K562 (cell line): Measurements from ENCODE around the gene MTERF2. TPM values are rescaled to one million over a fixed set of nuclear protein-coding genes. Genes with fewer than 3 reads are reported as not detected.

ENCODE experiments used
- CEBPB ChIP-seq: fragments of 450-650 bp; IDR thresholded peaks from 2 replicates; pipeline ENCODE4 v1.6.1; 2016; ENCODE audit warnings: missing genetic modification characterization, missing compliant biosample characterization
- DMBX1 ChIP-seq: fragments of 250-450 bp; sonication (Bioruptor Pico); IDR thresholded peaks from 2 replicates; pipeline ENCODE4 v1.8.0; 2022; ENCODE audit warnings: inconsistent platforms, mild to moderate bottlenecking, moderate library complexity, borderline replicate concordance
- EHMT2 ChIP-seq: fragments of 450-650 bp; IDR thresholded peaks from 2 replicates; pipeline ENCODE4 v1.6.1; 2018; ENCODE audit warnings: antibody characterized with exemption
- GMEB1 ChIP-seq: fragments of 250-450 bp; sonication (Bioruptor Pico); IDR thresholded peaks from 2 replicates; pipeline ENCODE4 v1.4.0; 2020; ENCODE audit warnings: mild to moderate bottlenecking
- GTF2A2 ChIP-seq: IDR thresholded peaks from 2 replicates; pipeline ENCODE4 v1.6.1; 2016; ENCODE audit warnings: mild to moderate bottlenecking, missing genetic modification characterization, missing compliant biosample characterization
- JUND ChIP-seq, 2 experiments: IDR thresholded peaks; 2 replicates in 1 of 2; 3 replicates in 1 of 2; pipeline ENCODE4 v1.6.1; 2011; ENCODE audit warnings: borderline replicate concordance in 2 of 2, low read depth in 2 of 2, low read length in 2 of 2, improper control_type of control experiment in 1 of 2, missing biosample characterization in 1 of 2, missing genetic modification characterization in 1 of 2, missing genetic modification reagents in 1 of 2
- KLF1 ChIP-seq: fragments of 450-650 bp; IDR thresholded peaks from 2 replicates; pipeline ENCODE4 v1.6.1; 2016; ENCODE audit warnings: missing genetic modification characterization, missing compliant biosample characterization
- YY1 ChIP-seq, 3 experiments: IDR thresholded peaks; 2 replicates each; pipeline ENCODE4 v1.6.1; 2011; ENCODE audit warnings: low read length in 2 of 3, mild to moderate bottlenecking in 2 of 3, moderate library complexity in 2 of 3, borderline replicate concordance in 1 of 3, control low read depth in 1 of 3, low read depth in 1 of 3; ENCODE audit not compliant: insufficient read depth in 3 of 3, insufficient replicate concordance in 2 of 3, control insufficient read depth in 1 of 3, insufficient read length in 1 of 3; ENCODE audit errors: extremely low read depth in 1 of 3
- ZBTB43 ChIP-seq: sonication (generic); formaldehyde crosslinking; IDR thresholded peaks from 2 replicates; pipeline ENCODE4 v1.8.0; 2023; ENCODE audit warnings: mild to moderate bottlenecking, missing genetic modification reagents
- ZNF212 ChIP-seq: fragments of 450-650 bp; formaldehyde crosslinking; IDR thresholded peaks from 2 replicates; pipeline ENCODE4 v1.4.0; 2020; ENCODE audit warnings: mild to moderate bottlenecking
- ZNF277 ChIP-seq: fragments of 250-450 bp; sonication (Bioruptor Pico); IDR thresholded peaks from 2 replicates; pipeline ENCODE4 v1.8.0; 2022; ENCODE audit warnings: inconsistent platforms, mild to moderate bottlenecking, moderate library complexity, borderline replicate concordance
- ZNF583 ChIP-seq: fragments of 250-450 bp; sonication (Bioruptor Pico); IDR thresholded peaks from 2 replicates; pipeline ENCODE4 v1.4.0; 2020
- ZNF589 ChIP-seq: fragments of 200-800 bp; sonication (Bioruptor generic); IDR thresholded peaks from 2 replicates; pipeline ENCODE4 v1.6.1; 2016; ENCODE audit warnings: low read depth, missing genetic modification characterization, missing compliant biosample characterization
- polyA plus RNA-seq, 8 experiments: library from polyadenylated mRNA; depleted of rRNA in 4 of 8; stranded (reverse) in 5 of 8; unstranded in 3 of 8; fragments of >200 nt; fragmentation: Nextera tagmentation in 2 of 8; fragmentation: Illumina TruSeq in 1 of 8; extraction: Ambion mirVana in 2 of 8; extraction: Trizol in 1 of 8; gene quantifications; 2 replicates each; pipeline versions ENCODE4 v1.2.1 to v1.2.3, GENCODE V29; 2011 to 2014; ENCODE audit warnings: inconsistent platforms in 1 of 8, missing spikeins in 1 of 8
- total RNA-seq, 7 experiments: library from RNA; depleted of rRNA in 6 of 7; stranded (reverse); fragments of >200 nt in 6 of 7; fragmentation: Illumina TruSeq in 2 of 7; extraction: Trizol in 2 of 7; gene quantifications; 2 replicates each; pipeline versions ENCODE4 v1.2.1 to v1.2.3, GENCODE V29; 2011 to 2021; ENCODE audit warnings: low replicate concordance in 1 of 7
- TF ChIP-seq, protein P1 (sequence below): fragments of 450-650 bp; IDR thresholded peaks from one replicate; pipeline ENCODE4 v1.6.1; 2018; ENCODE audit warnings: mild to moderate bottlenecking, moderate library complexity; ENCODE audit not compliant: partially characterized antibody

MTERF2 gene
- total and polyA plus RNA-seq, 9 of the 15 experiments (the other 6 are each of a cell fraction or from before 2014, with no cell fraction given): 10.0 to 63.2 (median 33.2) TPM

- TF ChIP-seq CEBPB (tag) (no peak), EHMT2 (no peak), ZBTB43 (no peak), ZNF212 (no peak), KLF1 (tag) (peak; percentile 71; the same call in 1 of the 2 replicates), ZNF589 (CRISPR knock-in tag) (peak; percentile 95), ZNF583 (CRISPR knock-in tag) (peak; percentile 83), ZNF277 (no peak), YY1 (IDR thresholded peaks at IDR 0.05; ENCODE audit: borderline replicate concordance in 1 of 3, control insufficient read depth in 1 of 3, extremely low read depth in 1 of 3, insufficient read depth in 3 of 3, insufficient read length in 1 of 3, insufficient replicate concordance in 2 of 3, low read depth in 1 of 3, low read length in 2 of 3) (peak in 1 of 3 experiments; percentile 48), DMBX1 (CRISPR knock-in tag) (peak; percentile 99), GTF2A2 (tag) (peak; percentile 92), GMEB1 (peak; percentile 23; the same call in 1 of the 2 replicates), JUND (IDR thresholded peaks at IDR 0.05; ENCODE audit: borderline replicate concordance, low read depth, low read length) (no peak), JUND (tag; IDR thresholded peaks at IDR 0.05; ENCODE audit: borderline replicate concordance, low read depth, low read length) (0 out of 3 replicates have a peak, but pooled peaks have one; percentile 25)
- TF ChIP-seq, protein P1, sequence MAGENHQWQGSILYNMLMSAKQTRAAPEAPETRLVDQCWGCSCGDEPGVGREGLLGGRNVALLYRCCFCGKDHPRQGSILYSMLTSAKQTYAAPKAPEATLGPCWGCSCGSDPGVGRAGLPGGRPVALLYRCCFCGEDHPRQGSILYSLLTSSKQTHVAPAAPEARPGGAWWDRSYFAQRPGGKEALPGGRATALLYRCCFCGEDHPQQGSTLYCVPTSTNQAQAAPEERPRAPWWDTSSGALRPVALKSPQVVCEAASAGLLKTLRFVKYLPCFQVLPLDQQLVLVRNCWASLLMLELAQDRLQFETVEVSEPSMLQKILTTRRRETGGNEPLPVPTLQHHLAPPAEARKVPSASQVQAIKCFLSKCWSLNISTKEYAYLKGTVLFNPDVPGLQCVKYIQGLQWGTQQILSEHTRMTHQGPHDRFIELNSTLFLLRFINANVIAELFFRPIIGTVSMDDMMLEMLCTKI: no peak
These were observed 47.1 kb upstream of the MTERF2 start (continued) for GRCh38 chr12:107033758-107034739.
